ENCODE measurements around the gene PLPP7.
"Not testable (repeated sequence)": the region's sequence is repeated elsewhere in the genome, so short reads cannot be mapped to it uniquely, and the experiment has no call there.

DNA sequence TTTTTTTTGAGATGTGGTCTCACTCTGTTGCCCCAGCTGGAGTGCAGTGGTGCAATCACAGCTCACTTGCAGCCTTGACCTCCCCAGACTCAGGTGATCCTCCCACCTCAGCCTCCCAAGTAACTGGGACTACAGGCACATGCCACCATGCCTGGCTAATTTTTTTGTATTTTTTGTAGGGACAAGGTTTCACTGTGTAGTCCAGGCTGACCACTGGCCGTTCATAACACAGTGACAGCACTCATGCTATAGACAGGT, 18.6 kb upstream of the PLPP7 start:
- TF ChIP-seq, protein P1, sequence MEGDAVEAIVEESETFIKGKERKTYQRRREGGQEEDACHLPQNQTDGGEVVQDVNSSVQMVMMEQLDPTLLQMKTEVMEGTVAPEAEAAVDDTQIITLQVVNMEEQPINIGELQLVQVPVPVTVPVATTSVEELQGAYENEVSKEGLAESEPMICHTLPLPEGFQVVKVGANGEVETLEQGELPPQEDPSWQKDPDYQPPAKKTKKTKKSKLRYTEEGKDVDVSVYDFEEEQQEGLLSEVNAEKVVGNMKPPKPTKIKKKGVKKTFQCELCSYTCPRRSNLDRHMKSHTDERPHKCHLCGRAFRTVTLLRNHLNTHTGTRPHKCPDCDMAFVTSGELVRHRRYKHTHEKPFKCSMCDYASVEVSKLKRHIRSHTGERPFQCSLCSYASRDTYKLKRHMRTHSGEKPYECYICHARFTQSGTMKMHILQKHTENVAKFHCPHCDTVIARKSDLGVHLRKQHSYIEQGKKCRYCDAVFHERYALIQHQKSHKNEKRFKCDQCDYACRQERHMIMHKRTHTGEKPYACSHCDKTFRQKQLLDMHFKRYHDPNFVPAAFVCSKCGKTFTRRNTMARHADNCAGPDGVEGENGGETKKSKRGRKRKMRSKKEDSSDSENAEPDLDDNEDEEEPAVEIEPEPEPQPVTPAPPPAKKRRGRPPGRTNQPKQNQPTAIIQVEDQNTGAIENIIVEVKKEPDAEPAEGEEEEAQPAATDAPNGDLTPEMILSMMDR (IDR thresholded peaks at IDR 0.05; ENCODE audit: low read depth, low read length): not testable (repeated sequence)
- TF ChIP-seq POLR2A (IDR thresholded peaks at IDR 0.05; ENCODE audit: extremely low read depth, insufficient read length): not testable (repeated sequence)
- TF ChIP-seq, protein P2, sequence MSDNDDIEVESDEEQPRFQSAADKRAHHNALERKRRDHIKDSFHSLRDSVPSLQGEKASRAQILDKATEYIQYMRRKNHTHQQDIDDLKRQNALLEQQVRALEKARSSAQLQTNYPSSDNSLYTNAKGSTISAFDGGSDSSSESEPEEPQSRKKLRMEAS (IDR thresholded peaks at IDR 0.05; ENCODE audit: low read depth, low read length): not testable (repeated sequence)
